PC-3 (cell line): Measurements from ENCODE around the gene CYB561D2. TPM values are rescaled to one million over a fixed set of nuclear protein-coding genes. Genes with fewer than 3 reads are reported as not detected.

Experiments
- ATAC-seq: fragments of 200-7000 bp; cut with Tn5 transposase; 2 replicates; pipeline ENCODE4 v1.9.1; 2020; ENCODE audit warnings: mild to moderate bottlenecking, moderate library complexity
- BruUV-seq: library from RNA; stranded (reverse); fragments of 400-500 nt; replicated peaks from 2 replicates; lab custom pipeline; 2021; lab: Mats Ljungman, UMichigan
- CTCF ChIA-PET: fragments of 300-600 bp; sonication (Branson Sonifier 250); formaldehyde crosslinking; loops from one replicate; lab custom pipeline; 2022; ENCODE audit warnings: antibody characterized with exemption; lab: Charles Lee
- POLR2A ChIA-PET: fragments of 300-600 bp; sonication (Branson Sonifier 250); formaldehyde crosslinking; loops from one replicate; lab custom pipeline; 2022; ENCODE audit warnings: antibody characterized with exemption; ENCODE audit not compliant: unreplicated experiment; lab: Charles Lee
- DNase-seq: peaks from one replicate; pipeline ENCODE4 v3.0.0-alpha.2; 2015
- H2AFZ ChIP-seq: fragments of 300-600 bp; sonication (generic); 2 replicates; pipeline ENCODE4 v1.6.0; 2016; ENCODE audit warnings: antibody characterized with exemption, low read length
- H3F3A ChIP-seq: fragments of 300-600 bp; sonication (generic); one replicate; pipeline ENCODE4 v1.6.0; 2017; ENCODE audit warnings: antibody characterized with exemption, low read length, control low read depth, mild to moderate bottlenecking; ENCODE audit not compliant: unreplicated experiment
- H3K27ac ChIP-seq: fragments of 300-600 bp; sonication (generic); 2 replicates; pipeline ENCODE4 v1.5.1; 2016; ENCODE audit warnings: mild to moderate bottlenecking, low read length
- H3K27me3 ChIP-seq: fragments of 300-600 bp; sonication (generic); 2 replicates; pipeline ENCODE4 v1.6.1; 2016; ENCODE audit warnings: low read length, mixed read lengths
- H3K36me3 ChIP-seq: fragments of 300-600 bp; sonication (generic); 2 replicates; pipeline ENCODE4 v1.6.1; 2016; ENCODE audit warnings: low read depth, mixed run types, low read length, mixed read lengths
- H3K4me1 ChIP-seq: fragments of 300-600 bp; sonication (generic); 2 replicates; pipeline ENCODE4 v1.5.1; 2016; ENCODE audit warnings: low read length; ENCODE audit not compliant: insufficient read depth
- H3K4me2 ChIP-seq: fragments of 300-600 bp; sonication (generic); 2 replicates; pipeline ENCODE4 v1.6.0; 2016; ENCODE audit warnings: low read length
- H3K4me3 ChIP-seq: fragments of 300-600 bp; sonication (generic); 2 replicates; pipeline ENCODE4 v1.5.1; 2016; ENCODE audit warnings: mild to moderate bottlenecking, low read length, mixed read lengths
- H3K79me2 ChIP-seq: fragments of 300-600 bp; sonication (generic); 2 replicates; pipeline ENCODE4 v1.6.1; 2017; ENCODE audit warnings: low read length, mixed read lengths
- H3K9ac ChIP-seq: fragments of 300-600 bp; sonication (generic); 2 replicates; pipeline ENCODE4 v1.6.0; 2016; ENCODE audit warnings: mild to moderate bottlenecking, low read length
- H3K9me2 ChIP-seq: fragments of 300-600 bp; sonication (generic); replicated peaks from 2 replicates; pipeline ENCODE4 v1.6.1; 2016; ENCODE audit warnings: mixed run types, low read length, mixed read lengths
- H3K9me3 ChIP-seq: fragments of 300-600 bp; sonication (generic); 2 replicates; pipeline ENCODE4 v1.6.1; 2016; ENCODE audit warnings: low read length, mixed read lengths
- H4K20me1 ChIP-seq: fragments of 300-600 bp; sonication (generic); 2 replicates; pipeline ENCODE4 v1.6.1; 2016; ENCODE audit warnings: low read length, mixed read lengths
- CTCF ChIP-seq: fragments of 300-600 bp; sonication (generic); conservative IDR thresholded peaks from 2 replicates; pipeline ENCODE4 v1.5.1; 2017; ENCODE audit warnings: antibody characterized with exemption, low read depth, mild to moderate bottlenecking, low read length
- EZH2 ChIP-seq: fragments of 300-600 bp; sonication (generic); IDR thresholded peaks from one replicate; pipeline ENCODE4 v1.6.1; 2017; ENCODE audit warnings: antibody characterized with exemption, mild to moderate bottlenecking, low read length; ENCODE audit not compliant: unreplicated experiment
- EZH2phosphoT487 ChIP-seq: fragments of 300-600 bp; sonication (generic); IDR thresholded peaks from 2 replicates; pipeline ENCODE4 v1.6.1; 2018; ENCODE audit warnings: mild to moderate bottlenecking, antibody characterized with exemption, low read length, borderline replicate concordance
- intact Hi-C: fragments of 100-400 bp; cut with micrococcal nuclease; formaldehyde crosslinking; loops from 2 replicates; pipeline ENCODE4 v1.9.0; 2023
- total RNA-seq: library from RNA; depleted of rRNA; stranded (reverse); fragments of >200 nt; gene quantifications from 2 replicates; pipeline ENCODE4 v1.2.3, GENCODE V29; 2014

Gene CYB561D2
- total RNA-seq, 1 experiment from 2014 or later, result 44.3 TPM

DNA sequence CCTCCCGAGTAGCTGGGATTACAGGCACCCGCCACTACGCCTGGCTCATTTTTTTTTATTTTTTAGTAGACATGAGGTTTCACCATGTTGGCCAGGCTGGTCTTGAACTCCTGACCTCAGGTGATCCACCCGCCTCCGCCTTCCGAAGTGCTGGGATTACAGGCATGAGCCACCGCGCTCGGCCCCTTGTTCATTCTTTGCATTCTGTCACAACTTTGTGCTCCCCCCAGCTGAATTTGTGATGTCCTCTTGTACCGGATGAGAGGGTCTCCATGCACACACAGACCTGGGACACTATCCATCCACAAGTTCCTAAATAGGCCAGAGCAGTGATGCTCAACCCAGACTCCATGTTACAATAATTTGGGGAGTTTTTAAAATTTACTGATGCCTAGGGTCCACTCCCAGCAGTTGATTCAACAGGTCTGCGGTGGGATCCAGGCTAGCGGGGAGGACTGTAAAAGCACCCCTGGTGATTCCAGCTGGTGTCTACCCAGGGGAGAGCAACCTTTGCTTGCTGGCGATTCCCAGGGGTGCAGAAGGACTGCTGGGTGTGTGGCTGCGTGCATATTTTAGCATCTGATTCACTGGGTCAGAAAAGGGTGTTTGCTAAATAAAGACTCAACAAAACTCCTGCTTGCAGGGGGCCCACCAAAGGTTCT lies 11.0 kb upstream of the CYB561D2 start:
- Histone ChIP-seq H3K4me1 (peaks cover 23% of the 10 kb centered on the region), H4K20me1 (peaks cover 5% of the 10 kb centered on the region; the same call in 1 of the 2 replicates), H3K9me2 (no peaks in the 10 kb centered on the region), H3K27ac (no peak overlapping the region), H3F3A (no peaks in the 10 kb centered on the region), H3K27me3 (no peaks in the 10 kb centered on the region), H3K9me3 (no peaks in the 10 kb centered on the region), H3K4me3 (no peak overlapping the region), H3K79me2 (peaks cover 25% of the 10 kb centered on the region), H2AFZ (no peak overlapping the region), H3K9ac (no peak overlapping the region), H3K4me2 (no peak overlapping the region), H3K36me3 (no peaks in the 10 kb centered on the region; the same call in 1 of the 2 replicates)
- ATAC-seq (no peak), DNase-seq (no peak)
- no peak for TF ChIP-seq EZH2
- TF ChIP-seq EZH2phosphoT487, result no peak
- TF ChIP-seq CTCF, result no peak
- intact Hi-C loops, result no loop called here
- CTCF ChIA-PET, result no interaction called here
- POLR2A ChIA-PET, result interaction anchor here (0.7 kb wide), 1 partner anchor 158 kb away, joined by 28 read pairs; no protein-coding TSS in a partner anchor
- BruUV-seq, result no TSS peak

DNA sequence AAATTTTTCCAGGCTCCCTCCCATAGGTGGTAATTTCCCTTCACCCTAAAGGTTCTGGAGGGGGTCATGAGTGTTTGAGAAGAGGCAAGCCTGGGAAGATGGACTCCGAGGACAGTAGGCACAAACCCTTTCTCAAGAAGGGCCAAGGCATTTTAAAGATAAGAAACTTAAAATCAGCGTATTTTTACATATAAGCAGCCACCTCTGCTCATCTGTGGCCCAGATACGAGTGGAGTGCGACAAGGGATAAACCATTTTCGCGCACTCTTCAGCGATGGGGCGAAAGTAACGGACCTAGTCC lies 10.6 kb upstream of the CYB561D2 start:
- Histone ChIP-seq H3F3A (no peaks in the 10 kb centered on the region), H3K9me3 (no peaks in the 10 kb centered on the region), H3K4me2 (no peak overlapping the region), H4K20me1 (peaks cover 3% of the 10 kb centered on the region; the same call in 1 of the 2 replicates), H3K36me3 (no peaks in the 10 kb centered on the region), H3K9me2 (no peaks in the 10 kb centered on the region), H3K27me3 (no peaks in the 10 kb centered on the region), H2AFZ (no peak overlapping the region), H3K79me2 (peaks cover 21% of the 10 kb centered on the region), H3K4me3 (no peak overlapping the region), H3K27ac (no peak overlapping the region), H3K4me1 (peaks cover 18% of the 10 kb centered on the region), H3K9ac (no peak overlapping the region)
- ChIA-PET CTCF (no interaction called here), POLR2A (no interaction called here)
- no TSS peak for BruUV-seq
- intact Hi-C loops, result no loop called here
- TF ChIP-seq EZH2, result no peak
- TF ChIP-seq CTCF, result no peak
- TF ChIP-seq EZH2phosphoT487, result no peak
- no peak for ATAC-seq
- DNase-seq, result no peak

- H3K4me3 ChIP-seq, result no peak within 1 kb of the TSS
- no peaks in the 10 kb centered on the region for H3F3A ChIP-seq
- no TSS peak for BruUV-seq
- ATAC-seq (no peak), DNase-seq (no peak)
- H2AFZ ChIP-seq, result no peak within 1 kb of the TSS
- H3K79me2 ChIP-seq, result peaks cover 15% of the 10 kb centered on the region
- ChIA-PET POLR2A (no interaction called here), CTCF (no interaction called here)
- H3K27me3 ChIP-seq, result no peaks in the 10 kb centered on the region
- no peak within 1 kb of the TSS for H3K27ac ChIP-seq
- H3K4me1 ChIP-seq, result peaks cover 13% of the 10 kb centered on the region
- H3K9me2 ChIP-seq, result no peaks in the 10 kb centered on the region
- TF ChIP-seq EZH2phosphoT487 (no peak), CTCF (no peak), EZH2 (no peak)
- H3K9ac ChIP-seq, result no peak within 1 kb of the TSS
- H3K36me3 ChIP-seq, result no peaks in the 10 kb centered on the region
- H3K4me2 ChIP-seq, result no peak within 1 kb of the TSS
- H3K9me3 ChIP-seq, result no peaks in the 10 kb centered on the region
- intact Hi-C loops, result no loop called here
- H4K20me1 ChIP-seq, result no peaks in the 10 kb centered on the region
Observed at GRCh38 chr3:50340448-50341329, 10.0 kb upstream of the CYB561D2 start, which contains the start of gene RASSF1. TSS of gene RASSF1 (minus strand) at chr3:50340836. CDS start at chr3:50340805, 31 bp downstream.
